Mucosa of rectum (tissue), 2 donors: ENCODE data around the gene SOST.
"Not testable (repeated sequence)": the region's sequence is repeated elsewhere in the genome, so short reads cannot be mapped to it uniquely, and the experiment has no call there.

Experiments
- H3K27ac ChIP-seq, 2 donors: one replicate each; pipeline ENCODE4 v1.7.0; 2013; ENCODE audit warnings: inconsistent platforms in 2 of 2, low read depth in 2 of 2, low read length in 2 of 2
- H3K27me3 ChIP-seq, 2 donors: one replicate each; pipeline ENCODE4 v1.7.0; 2013; ENCODE audit warnings: low read length in 2 of 2; ENCODE audit not compliant: control insufficient read depth in 2 of 2, insufficient read depth in 2 of 2
- H3K36me3 ChIP-seq, 2 donors: one replicate each; pipeline ENCODE4 v1.7.0; 2013; ENCODE audit warnings: low read length in 2 of 2; ENCODE audit not compliant: control insufficient read depth in 2 of 2, insufficient read depth in 2 of 2
- H3K4me1 ChIP-seq, 2 donors: one replicate each; pipeline ENCODE4 v1.7.0; 2013; ENCODE audit warnings: low read length in 2 of 2, mild to moderate bottlenecking in 1 of 2; ENCODE audit not compliant: control insufficient read depth in 2 of 2, insufficient read depth in 2 of 2
- H3K4me3 ChIP-seq, 2 donors: one replicate each; pipeline ENCODE4 v1.7.0; 2013; ENCODE audit warnings: low read length in 2 of 2
- H3K9ac ChIP-seq, 2 donors: one replicate each; pipeline ENCODE4 v1.7.0; 2013; ENCODE audit warnings: low read length in 2 of 2, low read depth in 1 of 2, mild to moderate bottlenecking in 1 of 2
- H3K9me3 ChIP-seq, 2 donors: one replicate each; pipeline ENCODE4 v1.7.0; 2013; ENCODE audit warnings: low read length in 2 of 2; ENCODE audit not compliant: control insufficient read depth in 2 of 2
- donor health status: healthy.
- donor health status: Normal muscosa, but diverticular disease.

The SOST gene

GRCh38 chr17:43758497-43759174 lies at the start of gene SOST:
SOST (minus strand) TSS chr17:43758791; CDS start chr17:43758741, 50 bp downstream.
- peaks cover 3% of the 10 kb centered on the region in 2 donors for H3K4me1 ChIP-seq
- no peak within 1 kb of the TSS for H3K27ac ChIP-seq
- no peaks in the 10 kb centered on the region for H3K9me3 ChIP-seq
- no peaks in the 10 kb centered on the region for H3K36me3 ChIP-seq
- H3K9ac ChIP-seq, result no peak within 1 kb of the TSS
- peaks cover 29 to 33% of the 10 kb centered on the region in 2 donors for H3K27me3 ChIP-seq
- no peak within 1 kb of the TSS for H3K4me3 ChIP-seq

DNA sequence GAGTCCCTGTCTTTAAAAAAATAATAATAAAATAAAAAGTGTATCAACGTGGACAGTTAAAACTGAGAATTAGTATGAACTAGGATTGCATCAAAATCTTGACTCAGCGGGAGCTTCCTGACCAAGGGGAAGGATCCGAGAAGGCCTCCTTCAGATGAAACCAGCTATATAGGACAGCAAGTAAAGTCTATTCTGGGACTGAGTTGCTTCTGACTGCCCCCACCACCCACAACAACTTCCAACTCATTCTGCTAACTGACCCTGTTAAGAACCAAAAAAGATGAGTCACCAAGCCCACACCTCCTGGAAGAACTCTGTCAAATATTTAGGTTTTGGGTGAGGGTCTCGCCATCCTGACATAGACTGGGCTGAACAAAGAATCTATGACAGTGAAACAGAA lies 49.5 kb upstream of the SOST start:
- no peak overlapping the region for H3K4me3 ChIP-seq
- no peaks in the 10 kb centered on the region for H3K9me3 ChIP-seq
- no peaks in the 10 kb centered on the region for H3K27me3 ChIP-seq
- H3K36me3 ChIP-seq, result no peaks in the 10 kb centered on the region
- H3K9ac ChIP-seq, result no peak overlapping the region
- no peak overlapping the region for H3K27ac ChIP-seq
- no peaks in the 10 kb centered on the region for H3K4me1 ChIP-seq

GRCh38 chr17:43805117-43805516 lies 46.5 kb upstream of the SOST start:
- Histone ChIP-seq H3K27ac (no peak overlapping the region), H3K4me3 (no peak overlapping the region), H3K9me3 (no peaks in the 10 kb centered on the region), H3K36me3 (no peaks in the 10 kb centered on the region), H3K27me3 (no peaks in the 10 kb centered on the region), H3K9ac (no peak overlapping the region), H3K4me1 (no peaks in the 10 kb centered on the region)

DNA sequence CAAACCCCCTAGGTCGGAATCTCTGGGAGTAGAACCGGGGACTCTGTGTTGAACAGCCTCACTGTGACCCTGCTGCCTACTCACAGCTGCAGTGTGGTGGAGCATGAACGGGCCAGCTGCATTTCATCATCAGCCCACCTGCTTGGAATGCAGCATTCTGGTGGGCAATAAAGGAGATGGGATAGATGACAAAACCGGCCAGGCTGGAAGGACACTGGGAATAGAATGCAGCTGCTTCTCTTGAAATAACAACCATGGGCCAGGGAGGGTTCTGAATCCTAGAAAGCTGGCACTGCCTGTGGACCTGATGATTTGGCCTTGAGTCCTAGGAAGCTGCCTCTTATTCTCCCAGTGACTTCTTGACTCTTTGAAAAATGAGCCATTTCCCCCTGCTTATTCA lies 45.2 kb upstream of the SOST start:
- Histone ChIP-seq H3K9ac (no peak overlapping the region), H3K4me1 (no peaks in the 10 kb centered on the region), H3K27ac (no peak overlapping the region), H3K9me3 (no peaks in the 10 kb centered on the region), H3K36me3 (no peaks in the 10 kb centered on the region), H3K27me3 (no peaks in the 10 kb centered on the region), H3K4me3 (no peak overlapping the region)

- no peaks in the 10 kb centered on the region for H3K36me3 ChIP-seq
- H3K27me3 ChIP-seq, result no peaks in the 10 kb centered on the region
- no peaks in the 10 kb centered on the region for H3K4me1 ChIP-seq
- no peak overlapping the region for H3K4me3 ChIP-seq
- H3K9me3 ChIP-seq, result no peaks in the 10 kb centered on the region
- no peak overlapping the region for H3K9ac ChIP-seq
- no peak overlapping the region for H3K27ac ChIP-seq
These were observed 43.3 kb upstream of the SOST start for GRCh38 chr17:43801844-43802243.

- no peaks in the 10 kb centered on the region for H3K9me3 ChIP-seq
- H3K9ac ChIP-seq, result no peak overlapping the region
- H3K4me1 ChIP-seq, result no peaks in the 10 kb centered on the region
- no peak overlapping the region for H3K27ac ChIP-seq
- no peaks in the 10 kb centered on the region for H3K36me3 ChIP-seq
- H3K4me3 ChIP-seq, result no peak overlapping the region
- no peaks in the 10 kb centered on the region for H3K27me3 ChIP-seq
These were observed 42.1 kb upstream of the SOST start for GRCh38 chr17:43800736-43801135.

GRCh38 chr17:43799047-43799446 lies 40.5 kb upstream of the SOST start:
- Histone ChIP-seq H3K9me3 (no peaks in the 10 kb centered on the region), H3K36me3 (no peaks in the 10 kb centered on the region), H3K4me3 (no peak overlapping the region), H3K4me1 (no peaks in the 10 kb centered on the region), H3K9ac (no peak overlapping the region), H3K27me3 (no peaks in the 10 kb centered on the region), H3K27ac (no peak overlapping the region)

DNA sequence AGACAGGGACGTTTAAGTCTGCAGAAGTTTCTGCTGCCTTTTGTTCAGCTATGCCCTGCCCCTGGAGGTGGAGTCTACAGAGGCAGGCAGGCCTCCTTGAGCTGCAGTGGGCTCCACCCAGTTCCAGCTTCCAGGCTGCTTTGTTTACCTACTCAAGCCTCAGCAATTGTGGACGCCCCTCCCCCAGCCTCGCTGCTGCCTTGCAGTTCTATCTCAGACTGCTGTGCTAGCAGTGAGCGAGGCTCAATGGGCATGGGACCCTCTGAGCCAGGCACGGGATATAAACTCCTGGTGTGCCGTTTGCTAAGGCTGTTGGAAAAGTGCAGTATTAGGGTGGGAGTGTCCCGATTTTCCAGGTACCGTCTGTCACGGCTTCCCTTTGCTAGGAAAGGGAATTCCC lies 39.4 kb upstream of the SOST start:
- H3K36me3 ChIP-seq, H3K9ac ChIP-seq, H3K27ac ChIP-seq, H3K9me3 ChIP-seq, H3K4me3 ChIP-seq, H3K27me3 ChIP-seq, H3K4me1 ChIP-seq: not testable (repeated sequence)

- H3K27ac ChIP-seq, H3K9me3 ChIP-seq, H3K27me3 ChIP-seq, H3K9ac ChIP-seq, H3K4me3 ChIP-seq, H3K36me3 ChIP-seq, H3K4me1 ChIP-seq: not testable (repeated sequence)
These were observed 34.1 kb upstream of the SOST start for GRCh38 chr17:43792668-43793067.

- H3K9me3 ChIP-seq, result no peaks in the 10 kb centered on the region
- no peak overlapping the region for H3K9ac ChIP-seq
- H3K27me3 ChIP-seq, result peaks cover 0 to 2% of the 10 kb centered on the region in 2 donors
- no peak overlapping the region for H3K4me3 ChIP-seq
- H3K36me3 ChIP-seq, result no peaks in the 10 kb centered on the region
- H3K4me1 ChIP-seq, result no peaks in the 10 kb centered on the region
- H3K27ac ChIP-seq, result no peak overlapping the region
These were observed 33.0 kb upstream of the SOST start for GRCh38 chr17:43791589-43791988.
